NCI-H2196 (cell line): ENCODE measurements around the gene CDCA4.
A peak's percentile ranks its signal among the peaks of the same experiment; 100 is the strongest.
"Not testable (repeated sequence)": the region's sequence is repeated elsewhere in the genome, so short reads cannot be mapped to it uniquely, and the experiment has no call there.

ENCODE experiments used
- DNase-seq: peaks from one replicate; lab custom pipeline; 2025; ENCODE audit not compliant: unreplicated experiment; lab: John Stamatoyannopoulos, UW

The CDCA4 gene

GRCh38 chr14:105020815-105021655 is at the start of gene CDCA4:
TSS of gene CDCA4 (minus strand) at chr14:105021083. CDS start at chr14:105011929, 9,154 bp downstream.
- DNase-seq = peak; percentile 97

- DNase-seq = no peak
Observed at GRCh38 chr14:105069871-105070759, 49.2 kb upstream of the CDCA4 start.

- DNase-seq = no peak
Observed at GRCh38 chr14:105069522-105069870, 48.6 kb upstream of the CDCA4 start.

- DNase-seq = no peak
Observed at GRCh38 chr14:105068818-105069217, 47.9 kb upstream of the CDCA4 start.

- DNase-seq = no peak
Observed at GRCh38 chr14:105067969-105068301, 47.1 kb upstream of the CDCA4 start.

- no peak for DNase-seq
Observed at GRCh38 chr14:105067140-105067968, 46.5 kb upstream of the CDCA4 start.

GRCh38 chr14:105066240-105067071 is 45.6 kb upstream of the CDCA4 start:
- DNase-seq = no peak

GRCh38 chr14:105065280-105066228 is 44.7 kb upstream of the CDCA4 start, which contains the start of gene GPR132:
TSS of gene GPR132 (minus strand) at chr14:105065430. CDS start at chr14:105055420, 10,010 bp downstream.
- DNase-seq = no peak

GRCh38 chr14:105064721-105065143 is 43.8 kb upstream of the CDCA4 start:
- no peak for DNase-seq

GRCh38 chr14:105064001-105064400 is 43.1 kb upstream of the CDCA4 start:
- no peak for DNase-seq

GRCh38 chr14:105063506-105063905 is 42.6 kb upstream of the CDCA4 start:
- not testable (repeated sequence) for DNase-seq

- DNase-seq = no peak
Observed at GRCh38 chr14:105063056-105063455, 42.2 kb upstream of the CDCA4 start.

- no peak for DNase-seq
Observed at GRCh38 chr14:105062048-105062433, 41.2 kb upstream of the CDCA4 start.

GRCh38 chr14:105061428-105062047 is 40.7 kb upstream of the CDCA4 start:
- no peak for DNase-seq

GRCh38 chr14:105060751-105061427 is 40.0 kb upstream of the CDCA4 start:
- no peak for DNase-seq

- DNase-seq = no peak
Observed at GRCh38 chr14:105059925-105060565, 39.2 kb upstream of the CDCA4 start.

GRCh38 chr14:105059035-105059924 is 38.4 kb upstream of the CDCA4 start:
- DNase-seq = no peak
